NOMO-1 treated with dmso at 0.1 percent for 144 hours (cell line): ENCODE measurements around the gene CDS2.

Experiments
- DNase-seq: peaks from one replicate; lab custom pipeline; 2025; ENCODE audit not compliant: unreplicated experiment; lab: John Stamatoyannopoulos, UW

The CDS2 gene

DNA sequence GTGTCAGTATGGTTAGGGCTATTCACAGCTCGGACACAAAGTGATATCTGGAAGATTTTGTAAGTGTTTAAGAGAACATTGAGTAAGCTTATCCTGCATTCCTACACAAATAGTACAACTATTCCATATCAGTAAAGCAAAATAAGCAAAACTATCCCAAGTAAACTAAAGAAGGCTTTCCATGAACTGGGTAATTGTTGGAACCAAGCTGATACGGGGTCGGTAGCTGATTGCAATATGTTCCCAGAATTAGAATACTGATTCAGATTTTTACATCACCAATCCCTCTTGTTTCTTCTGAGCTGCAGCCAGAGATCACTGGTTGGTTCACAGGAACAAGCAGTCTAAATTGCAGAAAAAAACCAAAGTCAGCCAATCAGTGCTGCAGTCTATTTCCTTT, 54.1 kb downstream of the CDS2 start:
- no peak for DNase-seq

DNA sequence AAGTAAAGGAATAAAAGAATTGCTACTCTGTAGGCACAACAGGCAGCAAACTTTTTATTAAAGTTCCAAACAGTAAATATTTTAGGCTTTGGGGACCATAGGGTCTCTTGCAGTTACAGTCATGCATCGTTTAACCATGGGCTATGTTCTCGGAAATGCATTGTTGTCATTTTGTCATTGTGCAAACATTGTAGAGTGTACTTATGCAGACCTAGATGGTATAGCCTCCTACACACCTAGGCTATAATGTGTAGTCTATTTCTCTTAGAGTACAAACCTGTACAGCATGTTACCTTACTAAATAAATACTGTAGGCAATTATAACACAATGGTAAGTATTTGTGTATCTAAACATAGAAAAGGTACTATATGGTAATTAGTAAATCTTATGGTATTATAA, 54.7 kb downstream of the CDS2 start:
- no peak for DNase-seq

DNA sequence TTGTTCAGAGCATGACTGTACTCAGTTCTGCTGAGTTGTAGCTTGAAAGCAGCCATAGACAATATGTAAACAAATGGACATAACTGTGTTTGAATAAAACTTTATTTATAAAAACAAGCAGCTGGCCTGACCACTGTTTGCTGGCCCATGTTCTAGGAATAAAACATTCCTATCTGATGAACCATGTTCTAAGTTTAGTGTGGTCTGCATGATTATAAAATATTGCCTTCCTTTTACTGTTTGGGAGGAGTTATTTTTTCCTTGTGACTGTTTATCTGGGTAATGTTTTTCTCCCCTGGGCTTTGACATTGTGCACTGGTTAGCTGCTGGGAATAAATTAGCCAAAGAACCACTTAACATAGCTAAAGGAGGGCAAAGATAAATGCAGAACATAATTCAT, 55.1 kb downstream of the CDS2 start:
- DNase-seq = no peak

DNA sequence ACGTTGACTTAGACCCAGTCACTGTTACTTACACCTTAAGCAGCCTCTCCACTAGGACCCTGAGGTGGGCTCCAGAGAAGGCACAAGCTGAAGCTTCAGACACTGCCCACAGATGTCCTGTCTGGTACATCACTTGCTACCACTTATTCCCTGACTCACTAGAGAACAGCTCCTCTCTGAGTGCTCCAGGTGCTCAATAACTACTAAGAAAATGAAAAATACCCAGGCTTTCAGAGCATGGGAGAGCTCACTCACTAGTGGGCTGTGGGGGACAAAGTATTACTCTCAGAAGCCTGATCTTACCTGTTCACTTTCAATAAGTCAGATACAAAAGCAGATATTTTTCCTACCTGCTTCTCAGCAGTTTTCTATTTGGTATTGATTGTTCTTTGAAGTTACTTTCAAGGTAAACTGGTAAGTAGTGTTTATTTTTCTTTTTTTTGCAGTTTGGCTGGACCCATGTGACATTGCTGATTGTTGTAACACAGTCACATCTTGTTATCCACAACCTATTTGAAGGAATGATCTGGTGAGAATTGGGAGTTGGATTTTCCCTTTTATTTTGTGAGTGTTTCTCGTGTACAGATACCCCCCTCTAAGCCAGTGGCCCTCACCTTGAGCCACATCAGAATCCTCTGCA, 55.9 kb downstream of the CDS2 start:
- DNase-seq = no peak

DNA sequence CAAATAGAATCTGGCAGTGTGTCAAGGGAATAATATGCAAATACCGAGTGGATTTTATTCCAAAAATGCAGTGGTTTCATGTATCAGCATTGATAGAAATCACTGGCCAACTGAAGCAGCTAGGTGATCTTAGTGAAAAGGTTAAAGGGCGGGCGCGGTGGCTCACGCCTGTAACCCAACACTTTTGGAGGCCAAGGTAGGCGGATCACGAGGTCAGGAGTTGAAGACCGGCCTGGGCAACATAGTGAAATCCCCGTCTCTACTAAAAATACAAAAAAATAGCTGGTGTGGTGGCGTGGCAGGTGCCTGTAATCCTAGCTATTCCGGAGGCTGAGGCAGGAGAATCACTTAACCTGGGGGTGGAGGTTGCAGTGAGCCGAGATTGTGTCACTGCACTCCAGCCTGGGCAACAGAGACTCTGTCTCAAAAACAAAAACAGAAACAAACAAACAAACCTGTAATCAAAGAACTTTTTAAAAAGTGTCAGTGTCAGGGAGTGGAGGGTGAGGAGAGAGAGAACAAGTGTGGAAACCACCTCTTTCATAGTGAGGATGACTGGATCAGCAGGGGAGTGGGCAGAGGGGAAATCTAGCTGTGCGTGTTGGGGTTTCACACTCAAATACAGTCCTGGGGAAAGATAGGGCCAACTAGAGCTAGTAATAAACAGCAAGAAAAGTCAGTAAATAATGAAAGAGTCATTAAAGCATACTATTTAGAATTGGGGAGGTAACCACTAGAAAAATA, 57.1 kb downstream of the CDS2 start:
- DNase-seq = no peak

DNA sequence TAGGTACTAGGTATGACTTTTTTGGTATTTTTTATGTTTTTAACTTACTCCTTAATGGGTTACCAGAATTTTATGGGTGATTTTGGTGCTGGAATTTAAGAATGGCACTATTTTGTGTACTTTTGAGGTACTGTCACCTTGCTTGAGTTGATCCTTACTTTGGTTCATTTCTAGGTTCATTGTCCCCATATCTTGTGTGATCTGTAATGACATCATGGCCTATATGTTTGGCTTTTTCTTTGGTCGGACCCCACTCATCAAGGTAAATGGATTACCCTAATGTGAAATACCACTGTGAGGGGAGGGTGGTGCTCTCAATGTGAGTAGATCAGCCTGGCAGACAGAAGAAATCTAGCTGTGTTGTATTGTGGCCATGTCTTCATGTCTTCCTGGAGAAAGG, 57.9 kb downstream of the CDS2 start:
- no peak for DNase-seq

DNA sequence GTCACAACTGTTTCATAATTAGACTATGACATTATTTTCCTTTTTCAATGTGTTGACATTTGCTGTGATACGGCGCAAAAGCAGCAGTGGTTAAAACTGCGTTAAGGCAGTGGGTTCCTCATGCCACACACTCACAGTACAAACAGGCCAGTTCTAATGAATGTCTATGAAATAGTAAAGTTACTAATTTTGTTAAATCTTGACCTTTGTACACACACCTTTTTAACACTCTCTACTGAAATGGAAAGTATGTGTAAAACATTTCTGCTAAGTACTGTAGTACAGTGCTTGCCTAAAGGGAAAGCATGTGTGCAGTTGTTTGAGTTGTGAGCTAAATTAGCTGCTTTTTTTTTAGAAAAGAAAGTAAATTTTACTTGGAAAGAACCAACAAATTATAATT, 60.3 kb downstream of the CDS2 start:
- DNase-seq = no peak

DNA sequence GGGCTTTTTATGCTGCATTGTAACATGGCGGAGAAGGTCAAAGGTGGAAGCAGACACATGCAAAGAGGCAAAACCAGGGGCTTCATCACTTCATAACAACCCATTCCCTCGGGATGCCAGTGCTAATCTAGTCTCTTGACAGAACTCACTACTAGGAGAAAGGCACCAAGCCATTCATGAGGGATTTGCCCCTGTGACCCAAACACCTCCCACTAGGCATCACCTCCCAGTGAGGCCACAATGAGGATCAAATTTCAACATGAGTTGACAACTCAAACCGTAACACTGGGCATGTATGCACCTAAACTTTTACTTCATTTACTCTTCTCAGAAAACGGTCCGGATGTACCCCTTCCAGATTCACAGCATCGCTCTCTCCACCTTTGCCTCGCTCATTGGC, 61.9 kb downstream of the CDS2 start:
- DNase-seq = no peak

DNA sequence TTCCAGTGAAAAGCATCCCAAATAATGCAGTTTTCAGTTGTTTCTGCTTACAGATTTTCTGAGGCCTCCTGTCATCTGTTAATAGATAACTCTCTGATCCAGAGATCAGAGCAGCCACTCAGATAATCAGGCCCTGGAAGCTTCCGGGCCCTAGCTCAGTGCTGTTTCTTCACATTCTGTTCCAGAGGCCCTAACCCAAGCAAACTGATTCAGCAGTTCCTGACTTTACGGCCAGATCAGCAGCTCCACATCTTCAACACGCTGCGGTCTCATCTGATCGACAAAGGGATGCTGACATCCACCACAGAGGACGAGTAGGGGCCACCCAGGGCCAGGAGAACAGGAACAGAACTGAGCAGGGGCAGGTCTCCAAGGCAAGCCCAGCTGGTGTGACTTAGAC, 63.1 kb downstream of the CDS2 start:
- DNase-seq = no peak

DNA sequence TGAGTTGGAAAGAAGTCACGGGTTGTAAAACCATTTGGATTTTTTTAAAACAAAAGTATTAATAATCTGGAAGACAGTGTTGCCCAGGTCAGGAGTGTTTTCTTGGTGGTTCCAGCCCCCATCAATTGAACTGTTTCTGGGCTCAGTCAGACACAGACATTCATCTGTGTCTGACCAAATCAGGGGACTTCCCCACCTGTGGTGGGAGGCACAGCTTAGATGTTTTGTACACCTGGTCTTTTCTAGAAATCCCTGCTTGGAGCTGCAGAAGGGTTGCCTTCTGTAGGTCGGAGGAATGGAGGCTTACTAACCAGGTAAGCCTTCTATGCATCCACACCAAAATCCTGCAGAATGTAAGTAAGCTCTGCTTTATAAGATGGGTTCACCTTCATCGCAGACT, 63.6 kb downstream of the CDS2 start:
- no peak for DNase-seq

DNA sequence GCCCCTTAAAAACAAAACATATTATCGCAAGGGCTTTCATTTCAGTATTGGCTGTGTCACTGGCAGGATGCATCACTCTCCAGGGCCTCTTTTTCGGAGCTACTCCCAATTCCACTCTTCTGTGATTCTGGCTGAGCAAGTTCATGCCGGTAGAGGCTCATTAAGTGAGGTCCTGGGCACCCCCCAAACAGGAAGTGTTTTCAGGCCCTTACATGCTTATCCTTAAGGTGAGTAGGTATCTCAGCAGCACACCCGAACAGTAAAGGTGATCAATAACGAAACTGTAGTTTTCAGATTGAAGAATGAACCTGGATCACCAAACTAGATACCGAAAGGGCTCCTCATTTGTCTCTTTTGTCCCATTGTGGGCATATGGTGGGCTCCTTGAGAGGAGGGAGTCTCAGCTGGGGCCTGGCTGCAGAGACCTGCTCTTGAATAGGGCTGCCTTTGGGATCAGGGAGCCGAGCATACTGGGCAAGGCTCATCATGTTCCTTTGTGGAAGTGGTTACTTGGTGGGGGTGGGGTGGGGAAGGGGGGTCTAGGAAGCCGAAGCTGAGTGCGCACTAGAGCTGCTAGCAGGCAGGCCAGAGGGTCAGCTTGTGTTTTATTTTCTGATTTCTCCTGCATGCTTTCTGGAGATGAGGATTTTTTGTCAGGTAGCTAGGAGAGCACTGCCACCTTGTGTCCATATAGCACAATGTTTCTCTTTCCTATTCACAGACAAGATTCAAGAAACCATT, 65.2 kb downstream of the CDS2 start:
- no peak for DNase-seq

DNA sequence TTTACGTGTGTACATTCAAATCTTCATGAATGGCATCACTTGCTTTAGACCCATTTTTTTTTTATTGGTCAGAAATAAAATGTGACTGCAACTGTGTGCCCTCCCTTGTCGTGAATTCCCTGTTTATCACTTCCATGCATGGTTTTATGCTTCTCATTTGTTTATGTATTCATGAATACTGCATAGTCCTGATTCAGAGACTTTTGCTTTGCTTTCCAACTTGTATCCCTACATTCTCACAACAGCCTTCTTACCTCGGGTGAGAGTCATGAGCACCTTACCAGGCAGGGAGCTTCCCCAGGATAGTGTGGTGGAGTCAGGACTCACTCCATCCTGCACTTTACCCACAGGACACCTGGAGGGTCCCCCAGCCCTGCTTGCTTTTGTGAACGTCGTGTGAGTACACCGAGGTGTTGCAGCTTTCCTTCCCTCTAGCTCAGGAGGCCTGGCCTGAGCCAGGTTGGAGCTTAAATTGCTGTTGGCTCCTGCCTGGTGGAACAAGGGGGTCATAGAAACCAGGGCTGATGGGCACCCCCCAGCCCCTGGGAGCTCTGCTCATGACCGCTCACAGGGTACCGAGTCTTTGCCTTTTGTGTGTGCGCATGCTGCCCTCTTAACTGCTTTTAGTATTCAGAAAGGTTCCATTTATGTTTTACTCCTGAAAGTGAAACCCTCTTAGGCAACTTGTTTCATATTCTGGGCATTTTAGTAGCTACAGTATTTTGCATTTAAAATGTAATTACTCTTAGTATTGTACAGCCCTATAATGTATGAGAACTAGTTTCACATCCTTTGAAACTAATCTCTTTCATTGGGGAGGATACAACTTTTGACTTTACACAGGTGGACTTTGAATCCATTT, 66.0 kb downstream of the CDS2 start:
- DNase-seq = no peak

DNA sequence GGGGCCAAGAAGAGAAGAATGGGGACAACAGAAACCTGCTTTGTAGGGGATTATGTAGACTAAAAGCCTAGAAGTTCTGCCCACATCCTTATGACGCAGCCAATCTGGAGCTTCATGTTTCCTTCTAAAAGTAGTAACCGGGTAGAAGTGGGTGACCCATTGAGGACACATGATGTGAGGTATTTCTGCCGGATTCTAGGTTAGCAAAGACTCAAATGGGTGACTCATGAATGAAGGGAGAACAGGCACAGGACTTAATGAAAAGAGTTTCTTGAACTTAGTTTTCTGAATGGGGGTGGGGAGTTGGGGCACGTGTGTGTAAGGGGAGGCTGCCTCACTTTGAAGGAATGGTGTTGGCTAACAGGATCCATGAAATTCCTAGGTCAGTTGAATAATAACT, 68.8 kb downstream of the CDS2 start:
- DNase-seq = no peak

DNA sequence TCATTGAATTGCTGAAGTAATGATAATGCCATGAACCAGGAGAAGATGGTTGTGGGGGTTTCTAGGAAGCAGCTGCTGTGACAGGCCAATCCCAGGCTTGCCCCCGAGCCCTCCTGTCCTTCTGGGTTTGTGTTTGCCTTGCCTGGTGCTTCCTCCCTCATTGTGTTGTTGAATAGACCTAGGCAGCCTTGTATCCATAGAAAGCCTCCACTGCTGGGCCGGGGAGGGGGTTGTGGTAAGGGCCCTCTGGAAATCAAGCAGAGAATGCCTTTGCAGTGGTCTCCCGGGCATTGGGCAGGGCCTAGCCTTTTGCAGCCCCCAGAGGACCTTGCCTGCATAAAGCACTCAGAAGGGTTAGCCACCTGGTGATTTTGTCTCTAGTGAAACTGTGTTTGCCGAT, 69.3 kb downstream of the CDS2 start:
- no peak for DNase-seq

DNA sequence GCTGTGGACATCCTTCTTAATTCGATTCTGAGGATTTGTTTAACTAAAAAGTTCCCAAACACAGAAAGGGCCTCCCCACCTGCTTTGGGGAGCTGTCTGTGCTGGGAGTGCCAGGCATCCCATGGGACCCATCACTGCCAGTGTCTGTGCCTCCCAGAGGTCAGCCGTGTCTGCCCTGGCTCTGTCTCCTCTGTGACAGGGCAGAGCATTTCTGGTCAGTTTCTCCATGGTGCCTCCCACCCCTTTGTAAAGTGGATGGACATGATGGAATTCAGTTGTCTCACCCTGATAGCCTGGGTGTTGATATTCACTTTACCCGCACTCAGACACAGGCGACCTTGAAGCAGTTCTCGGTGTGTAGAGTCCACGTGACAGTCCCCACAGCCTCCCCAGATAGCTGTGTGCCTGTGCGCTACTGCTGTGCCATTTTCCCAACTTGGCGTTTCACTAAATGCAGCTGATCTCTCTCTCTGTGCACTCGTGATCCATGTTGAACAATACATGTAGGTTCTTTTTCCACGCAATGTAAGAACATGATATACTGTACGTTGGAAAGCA, 70.5 kb downstream of the CDS2 start:
- no peak for DNase-seq

DNA sequence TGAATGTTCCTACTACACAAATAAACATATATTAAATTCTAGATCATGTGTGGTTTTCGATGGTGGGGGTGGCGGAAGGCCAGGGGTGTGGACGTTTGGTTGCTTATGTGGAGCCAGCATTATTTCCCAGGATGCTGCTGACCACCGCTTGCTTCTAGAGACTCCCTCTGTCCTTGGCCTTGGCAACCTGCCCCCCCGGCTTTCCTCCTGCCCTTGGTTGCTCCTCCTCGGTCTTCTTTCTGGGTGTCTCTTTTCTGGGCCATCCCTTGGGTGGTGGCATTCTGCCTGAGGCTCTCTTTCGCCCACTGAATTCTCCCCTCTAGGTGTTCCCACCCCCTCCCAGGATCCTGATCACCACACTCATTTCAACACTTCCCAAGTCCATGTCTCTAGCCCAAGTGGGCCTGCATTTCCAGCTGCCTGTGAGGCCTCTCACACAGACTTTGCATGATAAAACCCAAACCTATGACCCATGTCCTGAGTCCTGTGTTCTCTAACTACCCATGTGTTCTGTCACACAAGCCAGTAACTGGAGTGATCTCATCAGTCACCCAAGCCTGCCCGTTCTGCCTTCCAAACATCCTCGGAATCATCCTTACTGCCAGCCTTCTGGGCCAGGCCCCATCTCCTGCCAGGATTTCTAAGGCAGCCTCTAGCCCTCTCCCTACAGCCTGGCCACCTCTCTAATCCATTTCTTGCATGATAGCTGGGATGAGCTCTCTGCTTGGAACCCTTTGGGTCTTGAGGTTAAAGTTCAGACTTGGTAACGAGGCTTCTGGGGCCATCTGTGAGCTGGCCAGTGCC, 71.2 kb downstream of the CDS2 start:
- no peak for DNase-seq

DNA sequence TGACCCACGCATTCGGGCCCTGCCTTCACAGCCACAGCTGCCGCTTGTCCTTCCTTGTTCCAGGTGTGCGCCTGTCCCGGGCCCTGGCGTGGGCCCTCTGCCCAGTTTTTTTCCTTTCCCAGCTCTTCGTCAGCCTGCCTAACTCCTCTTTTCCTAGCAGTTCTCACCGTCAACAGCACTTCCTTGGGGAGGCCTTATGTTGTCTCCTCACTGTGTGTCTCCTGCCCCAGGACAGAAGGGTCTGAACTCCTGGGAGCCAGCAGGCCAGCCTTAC, 71.8 kb downstream of the CDS2 start:
- no peak for DNase-seq

DNA sequence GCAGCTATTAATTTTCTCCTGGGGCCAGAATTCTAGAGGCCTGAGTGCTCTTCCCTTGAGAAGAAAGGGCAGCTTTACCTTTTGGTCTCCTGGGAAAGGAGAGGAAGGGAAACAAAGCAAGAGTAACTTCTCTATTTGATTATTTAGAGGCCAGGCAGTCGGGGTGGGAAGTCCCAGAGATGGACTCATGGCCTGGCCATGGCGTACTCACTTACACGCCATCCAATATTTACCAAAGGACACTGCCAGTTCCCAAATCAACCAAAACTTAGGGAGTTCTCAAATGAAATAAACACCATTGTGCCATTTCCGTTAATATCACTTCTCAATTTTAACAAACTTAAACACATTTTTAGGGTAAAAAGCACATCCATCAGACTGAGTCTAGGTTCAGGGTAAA, 76.6 kb downstream of the CDS2 start:
- no peak for DNase-seq

DNA sequence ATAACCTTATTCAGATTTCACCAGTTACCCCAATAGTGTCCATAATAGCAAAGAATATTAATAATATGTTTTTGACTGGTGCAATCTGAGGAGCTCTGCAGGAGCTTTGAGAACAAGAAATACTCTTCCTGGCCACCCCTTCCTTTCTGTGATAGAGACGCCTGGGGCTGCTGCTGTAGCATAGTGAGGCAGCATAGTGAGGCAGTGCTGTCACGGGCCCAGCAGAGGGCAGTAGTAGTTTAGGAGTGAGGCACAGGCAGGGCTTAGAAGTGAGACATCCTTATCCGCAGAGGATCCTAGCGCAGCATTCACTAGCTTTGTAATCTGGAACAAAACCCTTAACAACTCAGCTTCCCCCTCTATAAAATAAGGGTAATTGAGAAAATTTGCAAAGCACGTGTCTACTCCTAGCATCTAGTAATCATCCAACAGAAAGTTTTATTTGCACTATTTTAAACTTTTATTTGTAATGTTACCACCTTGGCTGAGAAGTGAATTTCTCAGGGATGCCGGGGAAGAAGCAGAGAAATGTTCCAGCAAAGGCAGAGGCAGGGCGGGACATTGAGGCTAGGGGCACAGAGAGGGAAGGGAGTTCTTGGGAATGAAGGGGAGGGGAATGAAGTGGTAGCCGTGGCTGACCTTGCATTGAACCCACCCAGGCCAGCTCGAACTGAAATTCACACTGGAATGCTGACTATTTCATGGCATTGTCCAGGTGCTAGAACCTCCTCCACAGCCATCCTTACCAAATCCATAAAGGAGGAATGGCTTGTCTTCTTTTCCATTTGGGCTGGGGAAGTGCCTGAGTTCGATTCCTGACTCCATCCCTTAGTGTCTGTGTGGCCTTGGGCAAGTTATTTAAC, 78.8 kb downstream of the CDS2 start:
- peak; percentile 68 for DNase-seq

DNA sequence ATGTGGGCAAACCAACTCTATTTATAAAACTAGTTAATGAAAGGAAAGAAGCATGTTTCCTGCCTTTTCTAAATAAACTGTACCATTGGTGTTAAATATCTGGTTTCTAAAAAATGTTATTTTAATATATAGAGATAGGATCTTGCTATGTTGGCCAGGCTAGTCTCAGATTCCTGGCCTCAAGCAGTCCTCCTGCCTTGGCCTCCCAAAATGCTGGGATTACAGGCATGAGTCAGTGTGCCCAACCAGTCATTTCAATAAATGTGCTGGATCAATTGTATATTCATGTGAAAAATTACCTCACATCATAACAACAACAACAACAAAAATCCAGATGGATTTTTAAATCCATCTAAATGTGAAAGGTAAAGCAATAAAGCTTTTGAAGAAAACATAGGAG, 80.3 kb downstream of the CDS2 start:
- DNase-seq = no peak
